Keratinocyte (primary cell): Measurements from ENCODE around the gene RPL39L. TPM values are rescaled to one million over a fixed set of nuclear protein-coding genes. Genes with fewer than 3 reads are reported as not detected.

ENCODE experiments used
- DNase-seq: peaks from one replicate; pipeline ENCODE4 v3.0.0-alpha.2; 2011; ENCODE audit warnings: low read depth, missing footprints, low spot score
- FAIRE-seq: peaks from 2 replicates; lab custom pipeline; 2011; peaks lifted over from hg19 to GRCh38; lab: Jason Lieb, UNC
- H2AFZ ChIP-seq: 2 replicates; pipeline ENCODE4 v1.6.0; 2012; ENCODE audit warnings: low read length, control low read depth, inconsistent platforms; ENCODE audit not compliant: control insufficient read depth
- H3K27ac ChIP-seq: 2 replicates; pipeline ENCODE4 v1.5.1; 2011; ENCODE audit warnings: low read length; ENCODE audit not compliant: control insufficient read depth, insufficient read depth
- H3K27me3 ChIP-seq: 3 replicates; pipeline ENCODE4 v1.6.0; 2011; ENCODE audit warnings: low read length; ENCODE audit not compliant: control insufficient read depth, insufficient read depth; ENCODE audit errors: extremely low read depth
- H3K36me3 ChIP-seq, 2 experiments: 2 replicates in 1 of 2; 3 replicates in 1 of 2; pipeline ENCODE4 v1.5.1; 2011; ENCODE audit warnings: low read length in 2 of 2, mild to moderate bottlenecking in 1 of 2; ENCODE audit not compliant: control insufficient read depth in 2 of 2, insufficient read depth in 2 of 2; ENCODE audit errors: extremely low read depth in 1 of 2
- H3K4me1 ChIP-seq: 3 replicates; pipeline ENCODE4 v1.5.1; 2011; ENCODE audit warnings: low read length; ENCODE audit not compliant: control insufficient read depth, insufficient read depth; ENCODE audit errors: extremely low read depth
- H3K4me2 ChIP-seq: 3 replicates; pipeline ENCODE4 v1.6.0; 2011; ENCODE audit warnings: low read depth, low read length; ENCODE audit not compliant: control insufficient read depth, insufficient read depth; ENCODE audit errors: extremely low read depth
- H3K4me3 ChIP-seq, 3 experiments: fragments of 200-600 bp in 1 of 3; sonication (generic) in 1 of 3; 2 replicates in 2 of 3; 3 replicates in 1 of 3; pipeline ENCODE4 v1.5.1; 2011 to 2016; ENCODE audit warnings: low read length in 3 of 3, mild to moderate bottlenecking in 3 of 3, control low read depth in 2 of 3, inconsistent platforms in 1 of 3, low read depth in 1 of 3, mixed read lengths in 1 of 3, mixed run types in 1 of 3, moderate library complexity in 1 of 3; ENCODE audit not compliant: control insufficient read depth in 2 of 3, insufficient read depth in 2 of 3; ENCODE audit errors: extremely low read depth in 1 of 3
- H3K79me2 ChIP-seq: 2 replicates; pipeline ENCODE4 v1.6.0; 2012; ENCODE audit warnings: low read length; ENCODE audit not compliant: control insufficient read depth, insufficient read depth
- H3K9ac ChIP-seq: 3 replicates; pipeline ENCODE4 v1.6.0; 2011; ENCODE audit warnings: low read length; ENCODE audit not compliant: control insufficient read depth, insufficient read depth; ENCODE audit errors: extremely low read depth
- H3K9me1 ChIP-seq: 3 replicates; pipeline ENCODE4 v1.6.0; 2011; ENCODE audit warnings: low read length; ENCODE audit not compliant: control insufficient read depth, insufficient read depth; ENCODE audit errors: extremely low read depth
- H3K9me3 ChIP-seq: 2 replicates; pipeline ENCODE4 v1.5.1; 2012; ENCODE audit warnings: low read depth, low read length; ENCODE audit not compliant: control insufficient read depth
- H4K20me1 ChIP-seq: 3 replicates; pipeline ENCODE4 v1.6.0; 2011; ENCODE audit warnings: low read length; ENCODE audit not compliant: control insufficient read depth, insufficient read depth; ENCODE audit errors: extremely low read depth
- EZH2 ChIP-seq: IDR thresholded peaks from one replicate; pipeline ENCODE4 v1.6.1; 2012; ENCODE audit warnings: inconsistent platforms, mild to moderate bottlenecking, low read length, moderate library complexity
- dilution Hi-C: fragments of 300-500 bp; cut with MboI; formaldehyde crosslinking; loops from one replicate; pipeline ENCODE4 v1.7.0; 2020; ENCODE audit warnings: low sequenced_read_pairs; ENCODE audit not compliant: extremely low pct_ligation_motif_present
- polyA plus RNA-seq, 5 experiments: library from polyadenylated mRNA; depleted of rRNA in 3 of 5; stranded (reverse) in 3 of 5; stranded (forward) in 1 of 5; unstranded in 1 of 5; fragments of >200 nt; gene quantifications; 1 replicate in 1 of 5; 2 replicates in 3 of 5; 3 replicates in 1 of 5; pipeline versions ENCODE4 v1.2.1 to v1.2.3, GENCODE V29; 2011 to 2012; ENCODE audit warnings: missing spikeins in 2 of 5, low read depth in 1 of 5, low replicate concordance in 1 of 5
- TF ChIP-seq, protein P1 (sequence below), 3 experiments: IDR thresholded peaks in 1 of 3; conservative IDR thresholded peaks in 1 of 3; optimal IDR thresholded peaks in 1 of 3; 2 replicates in 2 of 3; 3 replicates in 1 of 3; pipeline versions ENCODE3 to v1.5.1; 2011; ENCODE audit warnings: low read length in 3 of 3, mild to moderate bottlenecking in 3 of 3, moderate library complexity in 2 of 3, control low read depth in 1 of 3, inconsistent platforms in 1 of 3; ENCODE audit not compliant: insufficient read depth in 2 of 3; ENCODE audit errors: extremely low read depth in 1 of 3

RPL39L gene
- polyA plus RNA-seq, 1 donor (not counting 4 experiments of a cell fraction or from before 2014, with no cell fraction given), result 20.0 TPM

DNA sequence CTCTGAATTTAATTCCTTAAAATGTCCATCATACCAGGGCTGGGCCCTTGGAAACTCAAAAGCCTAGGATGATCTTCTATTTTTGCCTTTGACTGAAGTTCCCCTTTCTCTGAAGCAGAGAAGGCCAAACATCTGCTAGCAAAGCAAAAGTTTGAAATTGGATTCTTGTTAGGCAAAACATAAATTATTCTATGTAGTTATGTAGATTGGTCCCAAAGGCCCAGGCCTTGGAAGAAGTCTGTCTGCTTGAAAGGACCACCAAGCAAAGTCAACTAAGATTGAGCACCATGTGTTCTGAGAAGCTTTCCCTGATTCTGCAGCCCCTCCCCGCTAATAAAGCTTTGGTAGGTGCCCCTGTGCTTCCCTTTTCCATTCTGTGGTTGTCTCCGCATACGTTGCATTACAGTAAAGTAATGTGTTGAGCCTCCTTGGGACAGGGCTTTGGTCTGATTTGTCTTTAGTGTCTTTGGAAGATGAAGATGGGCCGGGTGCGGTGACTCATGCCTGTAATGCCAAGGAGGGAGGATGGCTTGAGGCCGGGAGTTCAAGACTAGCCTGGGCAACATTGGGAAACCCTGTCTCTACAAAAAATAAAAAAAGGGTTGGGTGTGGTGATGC lies 56.4 kb downstream of the RPL39L start:
- Histone ChIP-seq H3K4me2 (no peak overlapping the region), H3K9ac (no peak overlapping the region), H3K27me3 (no peaks in the 10 kb centered on the region), H3K79me2 (no peaks in the 10 kb centered on the region), H4K20me1 (no peaks in the 10 kb centered on the region), H3K9me3 (no peaks in the 10 kb centered on the region), H3K4me3 (no peak overlapping the region), H3K36me3 (no peaks in the 10 kb centered on the region), H3K4me1 (no peaks in the 10 kb centered on the region), H3K27ac (no peak overlapping the region), H3K9me1 (no peaks in the 10 kb centered on the region), H2AFZ (no peak overlapping the region)
- no peak for DNase-seq
- FAIRE-seq, result no peak
- TF ChIP-seq, protein P1, sequence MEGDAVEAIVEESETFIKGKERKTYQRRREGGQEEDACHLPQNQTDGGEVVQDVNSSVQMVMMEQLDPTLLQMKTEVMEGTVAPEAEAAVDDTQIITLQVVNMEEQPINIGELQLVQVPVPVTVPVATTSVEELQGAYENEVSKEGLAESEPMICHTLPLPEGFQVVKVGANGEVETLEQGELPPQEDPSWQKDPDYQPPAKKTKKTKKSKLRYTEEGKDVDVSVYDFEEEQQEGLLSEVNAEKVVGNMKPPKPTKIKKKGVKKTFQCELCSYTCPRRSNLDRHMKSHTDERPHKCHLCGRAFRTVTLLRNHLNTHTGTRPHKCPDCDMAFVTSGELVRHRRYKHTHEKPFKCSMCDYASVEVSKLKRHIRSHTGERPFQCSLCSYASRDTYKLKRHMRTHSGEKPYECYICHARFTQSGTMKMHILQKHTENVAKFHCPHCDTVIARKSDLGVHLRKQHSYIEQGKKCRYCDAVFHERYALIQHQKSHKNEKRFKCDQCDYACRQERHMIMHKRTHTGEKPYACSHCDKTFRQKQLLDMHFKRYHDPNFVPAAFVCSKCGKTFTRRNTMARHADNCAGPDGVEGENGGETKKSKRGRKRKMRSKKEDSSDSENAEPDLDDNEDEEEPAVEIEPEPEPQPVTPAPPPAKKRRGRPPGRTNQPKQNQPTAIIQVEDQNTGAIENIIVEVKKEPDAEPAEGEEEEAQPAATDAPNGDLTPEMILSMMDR (optimal IDR thresholded peaks at IDR 0.05 in 1 of 3, IDR thresholded peaks at IDR 0.05 in 1 of 3, conservative IDR thresholded peaks at IDR 0.05 in 1 of 3; ENCODE audit: extremely low read depth in 1 of 3, insufficient read depth in 2 of 3, low read length in 3 of 3), result no peak
- no peak for TF ChIP-seq EZH2
- dilution Hi-C loops, result no loop called here

DNA sequence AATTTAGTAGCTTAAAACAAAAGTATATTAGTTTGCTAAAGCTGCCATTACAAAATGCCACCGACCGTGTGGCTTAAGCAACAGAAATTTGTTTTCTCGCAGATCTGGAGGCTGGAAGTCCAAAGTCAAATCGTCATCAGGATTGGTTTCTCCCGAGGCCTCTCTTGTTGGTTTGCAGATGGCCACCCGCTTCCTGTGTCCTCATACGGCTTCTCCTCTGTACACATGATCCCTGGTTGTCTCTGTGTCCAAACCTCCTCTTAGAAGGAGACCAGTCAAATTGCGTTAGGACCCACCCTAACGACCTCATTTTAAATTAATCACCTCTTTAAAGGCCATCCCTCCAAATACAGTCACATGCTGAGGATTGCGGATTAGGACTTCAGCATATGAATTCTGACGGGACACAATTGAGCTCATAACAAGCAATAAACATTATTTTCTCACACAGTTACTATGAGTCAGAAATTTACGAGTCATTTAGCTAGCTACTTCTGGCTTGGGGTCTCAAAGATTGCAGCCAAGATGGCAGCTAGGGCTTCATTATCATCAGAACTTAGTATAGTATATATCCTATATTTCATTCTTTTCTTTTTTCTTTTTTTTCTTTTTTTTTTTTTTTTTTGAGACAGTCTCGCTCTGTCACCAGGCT lies 58.4 kb downstream of the RPL39L start:
- Histone ChIP-seq H3K4me2 (no peak overlapping the region), H2AFZ (no peak overlapping the region), H3K27ac (no peak overlapping the region), H3K79me2 (no peaks in the 10 kb centered on the region), H3K27me3 (no peaks in the 10 kb centered on the region), H4K20me1 (no peaks in the 10 kb centered on the region), H3K9me3 (no peaks in the 10 kb centered on the region), H3K4me3 (no peak overlapping the region), H3K9ac (no peak overlapping the region), H3K4me1 (no peaks in the 10 kb centered on the region), H3K9me1 (no peaks in the 10 kb centered on the region), H3K36me3 (no peaks in the 10 kb centered on the region)
- no peak for DNase-seq
- dilution Hi-C loops, result no loop called here
- TF ChIP-seq EZH2, result no peak
- TF ChIP-seq, protein P1 (optimal IDR thresholded peaks at IDR 0.05 in 1 of 3, IDR thresholded peaks at IDR 0.05 in 1 of 3, conservative IDR thresholded peaks at IDR 0.05 in 1 of 3; ENCODE audit: extremely low read depth in 1 of 3, insufficient read depth in 2 of 3, low read length in 3 of 3), result no peak
- no peak for FAIRE-seq
